GM21786 (cell line): ENCODE measurements around the gene ZDHHC5.

ENCODE experiments used
- ATAC-seq: cut with Tn5 transposase; IDR thresholded peaks from one replicate; pipeline ENCODE4 v1.9.1; 2021; ENCODE audit not compliant: unreplicated experiment

ZDHHC5 gene, protein sequence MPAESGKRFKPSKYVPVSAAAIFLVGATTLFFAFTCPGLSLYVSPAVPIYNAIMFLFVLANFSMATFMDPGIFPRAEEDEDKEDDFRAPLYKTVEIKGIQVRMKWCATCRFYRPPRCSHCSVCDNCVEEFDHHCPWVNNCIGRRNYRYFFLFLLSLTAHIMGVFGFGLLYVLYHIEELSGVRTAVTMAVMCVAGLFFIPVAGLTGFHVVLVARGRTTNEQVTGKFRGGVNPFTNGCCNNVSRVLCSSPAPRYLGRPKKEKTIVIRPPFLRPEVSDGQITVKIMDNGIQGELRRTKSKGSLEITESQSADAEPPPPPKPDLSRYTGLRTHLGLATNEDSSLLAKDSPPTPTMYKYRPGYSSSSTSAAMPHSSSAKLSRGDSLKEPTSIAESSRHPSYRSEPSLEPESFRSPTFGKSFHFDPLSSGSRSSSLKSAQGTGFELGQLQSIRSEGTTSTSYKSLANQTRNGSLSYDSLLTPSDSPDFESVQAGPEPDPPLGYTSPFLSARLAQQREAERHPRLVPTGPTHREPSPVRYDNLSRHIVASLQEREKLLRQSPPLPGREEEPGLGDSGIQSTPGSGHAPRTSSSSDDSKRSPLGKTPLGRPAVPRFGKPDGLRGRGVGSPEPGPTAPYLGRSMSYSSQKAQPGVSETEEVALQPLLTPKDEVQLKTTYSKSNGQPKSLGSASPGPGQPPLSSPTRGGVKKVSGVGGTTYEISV

DNA sequence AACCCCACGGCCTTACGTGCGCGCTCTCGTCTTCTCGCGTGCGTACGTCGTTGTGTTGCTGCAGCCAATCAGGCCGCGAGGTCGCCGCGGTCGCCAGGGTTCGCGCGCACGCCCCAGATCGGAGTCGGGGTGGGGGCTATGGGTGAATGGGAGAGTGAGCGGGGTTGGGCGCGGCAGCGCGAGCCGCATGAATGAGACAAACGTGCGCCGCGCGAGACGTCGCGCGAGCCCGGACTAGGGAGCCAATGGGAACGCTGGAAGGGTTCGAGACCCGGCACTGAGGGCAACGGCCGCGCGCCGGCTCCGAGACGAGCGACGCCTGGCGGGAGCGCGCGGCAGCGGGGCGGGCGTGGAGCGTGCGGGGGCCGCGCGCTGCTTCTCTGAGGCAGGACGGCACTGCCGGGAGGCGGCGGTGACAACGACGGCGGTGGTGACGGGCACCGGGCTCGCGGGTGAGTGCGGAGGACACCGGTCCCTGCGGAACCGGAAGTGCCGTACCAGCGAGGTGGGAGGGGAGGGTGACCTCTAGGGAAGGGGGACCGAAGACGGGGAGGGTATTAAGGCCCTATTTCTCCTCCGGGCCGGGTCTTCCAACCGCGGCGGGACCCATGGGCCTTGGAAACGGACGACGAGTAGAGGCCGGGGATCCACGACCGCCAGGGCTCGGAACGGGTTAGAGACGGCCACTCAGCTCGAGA, at the start of gene ZDHHC5:
Gene ZDHHC5 (plus strand): TSS at position 379 of the 698 bp plus-strand sequence. CDS start 4,977 bp downstream, outside the sequence.
- peak; percentile 80 for ATAC-seq

DNA sequence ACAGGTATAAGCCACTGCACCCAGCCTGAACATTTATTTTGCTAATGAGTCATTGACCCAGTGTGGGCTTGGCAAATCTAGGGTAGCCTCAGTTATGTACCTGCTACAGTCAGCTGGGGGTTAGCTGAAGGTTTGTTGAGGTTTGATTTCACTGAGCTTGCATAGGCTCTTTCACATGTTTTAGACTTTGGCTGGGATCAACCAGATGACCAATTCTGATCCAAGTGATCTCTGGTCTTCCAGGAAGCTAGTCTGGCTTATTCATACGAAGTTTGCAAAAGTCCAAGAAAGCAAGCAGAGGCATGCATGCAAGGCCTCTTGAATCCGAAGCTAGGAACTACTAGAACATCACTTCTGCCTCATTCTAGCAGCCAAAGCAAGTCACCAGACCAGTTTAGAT, 49.5 kb upstream of the ZDHHC5 start:
- no peak for ATAC-seq

DNA sequence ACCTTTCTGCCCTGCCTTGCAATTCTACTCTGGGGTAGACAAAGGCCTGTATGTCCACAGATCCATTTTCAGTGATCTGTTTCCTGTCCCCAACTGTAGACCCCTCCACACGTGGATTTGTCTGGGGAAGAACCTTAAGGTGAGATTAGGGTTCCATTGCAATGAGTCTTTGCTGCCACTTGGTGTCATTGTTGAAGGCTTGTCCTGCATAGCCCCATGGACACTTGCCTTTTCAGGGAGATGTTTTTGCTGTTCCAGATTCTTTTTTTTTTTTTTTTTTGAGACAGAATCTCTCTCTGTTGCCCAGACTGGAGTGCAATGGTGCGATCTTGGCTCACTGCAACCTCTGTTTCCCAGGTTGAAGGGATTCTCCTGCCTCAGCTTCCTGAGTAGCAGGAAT, 48.6 kb upstream of the ZDHHC5 start:
- no peak for ATAC-seq

GRCh38 chr11:57620467-57620866, 47.4 kb upstream of the ZDHHC5 start:
- ATAC-seq = no peak

- no peak for ATAC-seq
Observed at GRCh38 chr11:57622263-57622662, 45.7 kb upstream of the ZDHHC5 start.

DNA sequence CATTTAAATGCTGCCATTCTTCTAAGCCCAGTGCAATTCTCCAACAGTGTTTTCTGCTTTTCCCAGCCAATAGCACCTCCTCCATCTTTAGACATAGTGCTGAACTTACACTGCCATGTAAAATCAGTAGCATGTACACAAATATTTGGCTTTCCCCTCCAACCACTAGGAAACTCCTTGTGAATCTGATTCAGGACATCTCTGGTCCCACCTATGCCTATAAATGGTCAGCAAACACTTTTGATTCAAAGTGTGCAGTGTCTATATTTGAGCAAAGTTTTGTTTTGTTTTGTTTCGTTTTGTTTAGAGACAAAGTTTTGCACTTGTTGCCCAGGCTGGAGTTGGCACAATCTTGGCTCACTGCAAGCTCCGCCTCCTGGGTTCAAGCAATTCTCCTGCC, 43.0 kb upstream of the ZDHHC5 start:
- no peak for ATAC-seq

DNA sequence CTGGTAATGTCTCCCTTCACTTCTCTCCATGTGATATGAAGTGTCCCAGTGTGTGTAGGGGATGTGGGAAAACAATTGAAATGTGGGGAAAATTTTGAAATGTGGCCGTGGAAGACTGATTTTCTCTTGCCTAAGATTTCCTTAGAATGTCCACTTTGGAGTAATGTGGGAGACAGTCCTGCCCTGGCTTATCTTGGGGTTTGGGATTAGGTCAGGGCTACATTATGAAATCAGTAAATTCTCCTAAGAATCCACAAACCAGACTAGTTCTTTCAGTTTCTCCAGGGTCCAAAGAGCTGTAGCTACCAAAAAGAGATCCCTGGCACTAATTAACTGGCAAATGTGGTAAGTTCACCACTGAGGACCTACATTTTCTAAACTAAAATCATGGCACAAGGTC, 41.0 kb upstream of the ZDHHC5 start:
- ATAC-seq = no peak

DNA sequence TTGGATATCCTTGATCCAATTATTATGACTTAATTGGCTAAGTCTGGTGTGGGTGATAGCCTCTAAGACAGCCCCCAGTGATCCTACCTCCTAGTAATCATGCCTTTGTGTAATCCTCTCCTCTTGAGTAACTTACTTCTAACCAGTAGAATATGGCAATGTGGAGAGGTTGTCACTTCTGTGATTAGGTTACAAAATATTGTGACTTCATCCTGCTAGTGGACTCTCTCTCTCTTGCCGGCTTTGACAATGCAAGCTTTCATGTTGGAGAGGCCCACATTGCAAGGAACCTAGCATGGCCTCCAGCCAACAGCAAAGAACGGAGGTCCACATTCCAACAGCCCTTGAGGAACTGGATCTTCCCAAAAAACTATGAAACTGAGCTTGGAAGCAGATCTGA, 37.7 kb upstream of the ZDHHC5 start:
- ATAC-seq = no peak

- no peak for ATAC-seq
Observed at GRCh38 chr11:57632116-57632515, 35.8 kb upstream of the ZDHHC5 start.

GRCh38 chr11:57633394-57634070, 34.4 kb upstream of the ZDHHC5 start:
- no peak for ATAC-seq

DNA sequence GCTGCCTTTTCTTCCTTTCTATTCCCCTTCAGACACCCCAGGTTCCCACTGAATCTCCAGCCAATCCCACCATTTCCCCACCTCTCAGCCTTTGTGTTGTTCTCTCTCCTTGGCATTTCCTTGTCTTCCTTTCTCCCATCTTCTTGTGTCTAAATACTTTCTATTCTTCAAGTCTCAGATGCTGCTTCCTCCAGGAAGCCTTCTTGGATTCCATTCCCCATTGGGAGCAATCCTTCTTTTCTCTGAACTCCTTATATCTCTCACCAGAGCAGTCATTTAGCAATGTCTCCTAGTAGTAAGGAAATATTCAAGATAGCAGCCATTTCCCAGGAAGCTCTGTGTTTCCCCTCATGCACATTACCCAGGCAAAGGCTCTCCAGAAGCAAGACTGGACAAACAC, 33.6 kb upstream of the ZDHHC5 start:
- no peak for ATAC-seq

DNA sequence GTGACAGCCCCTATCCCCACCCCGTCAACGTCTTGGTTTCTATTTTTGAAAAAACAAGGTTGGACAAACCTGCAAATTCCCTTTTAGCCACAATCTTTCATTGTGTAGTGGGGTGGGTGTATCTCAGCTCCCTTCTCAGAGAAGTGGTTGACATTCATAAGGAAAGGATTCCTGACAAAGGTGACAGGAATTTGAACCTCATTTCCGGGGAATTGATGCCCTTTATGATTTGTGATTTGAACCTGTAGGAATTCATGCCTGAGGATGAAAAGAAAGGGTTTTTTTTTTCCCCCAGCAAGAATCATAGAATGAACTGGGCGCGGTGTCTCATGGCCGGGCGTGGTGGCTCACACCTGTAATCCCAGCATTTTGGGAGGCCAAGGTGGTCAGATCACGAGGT, 32.7 kb upstream of the ZDHHC5 start:
- no peak for ATAC-seq

DNA sequence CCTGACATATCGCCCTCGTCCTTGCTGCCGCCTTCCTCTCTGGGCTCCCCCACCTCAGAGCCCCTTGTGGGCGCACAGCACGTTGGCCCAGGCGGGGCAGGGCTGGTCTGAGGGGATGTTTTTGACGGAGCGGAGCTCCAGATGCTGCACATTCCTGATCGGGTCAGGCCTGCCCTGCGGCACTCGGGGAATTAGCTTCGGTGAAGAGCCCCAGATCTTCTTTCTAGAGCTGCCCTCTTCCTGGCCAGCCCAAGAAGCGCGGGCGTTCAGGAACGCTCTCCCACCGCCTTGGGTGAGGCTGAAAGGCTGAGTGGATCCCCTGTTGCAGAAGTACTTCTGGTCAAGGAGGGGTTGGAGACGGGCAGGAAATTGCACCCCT, 30.3 kb upstream of the ZDHHC5 start:
- ATAC-seq = no peak

GRCh38 chr11:57638005-57638781, 29.7 kb upstream of the ZDHHC5 start:
- ATAC-seq = peak; percentile 54

GRCh38 chr11:57638811-57639320, 29.0 kb upstream of the ZDHHC5 start:
- no peak for ATAC-seq

GRCh38 chr11:57639321-57640067, 28.4 kb upstream of the ZDHHC5 start:
- no peak for ATAC-seq

- no peak for ATAC-seq
Observed at GRCh38 chr11:57640068-57640800, 27.7 kb upstream of the ZDHHC5 start.

GRCh38 chr11:57641011-57641807, 26.7 kb upstream of the ZDHHC5 start:
- ATAC-seq = no peak
